ENCODE results near the gene ULBP1. TPM values are rescaled to one million over a fixed set of nuclear protein-coding genes. Genes with fewer than 3 reads are reported as not detected.
"Not testable (repeated sequence)": the region's sequence is repeated elsewhere in the genome, so short reads cannot be mapped to it uniquely, and the experiment has no call there.

ULBP1 gene
- total and polyA plus RNA-seq, 8 donors, result 0.02 to 1.3 (median 0.09) TPM; not detected in 3

GRCh38 chr6:149934249-149935156, 29.2 kb upstream of the ULBP1 start:
- FAIRE-seq, result peak; percentile 73
- Histone ChIP-seq H3K4me3 (no peak overlapping the region), H3K27me3 (peaks cover 0 to 32% (median 7%) of the 10 kb centered on the region in 4 donors), H3K9me3 (no peaks in the 10 kb centered on the region), H3K4me1 (peaks cover 0 to 12% (median 9%) of the 10 kb centered on the region in 3 donors), H3K36me3 (no peaks in the 10 kb centered on the region), H3K27ac (no peak overlapping the region)
- peak; percentile 73 to 83 (median 82) for ATAC-seq
- DNase-seq, result peak in 2 of 6 donors; percentile 46 to 72
- intact Hi-C loops (cut with DNase I), result loop anchor here in 1 of 3 donors (5.0 kb wide), 1 partner anchor 73 kb away; no protein-coding TSS in a partner anchor
- 22 to 25% methylated on average over 11 of the region's 11 CpGs for WGBS, 2 donors
- TF ChIP-seq, protein P1, sequence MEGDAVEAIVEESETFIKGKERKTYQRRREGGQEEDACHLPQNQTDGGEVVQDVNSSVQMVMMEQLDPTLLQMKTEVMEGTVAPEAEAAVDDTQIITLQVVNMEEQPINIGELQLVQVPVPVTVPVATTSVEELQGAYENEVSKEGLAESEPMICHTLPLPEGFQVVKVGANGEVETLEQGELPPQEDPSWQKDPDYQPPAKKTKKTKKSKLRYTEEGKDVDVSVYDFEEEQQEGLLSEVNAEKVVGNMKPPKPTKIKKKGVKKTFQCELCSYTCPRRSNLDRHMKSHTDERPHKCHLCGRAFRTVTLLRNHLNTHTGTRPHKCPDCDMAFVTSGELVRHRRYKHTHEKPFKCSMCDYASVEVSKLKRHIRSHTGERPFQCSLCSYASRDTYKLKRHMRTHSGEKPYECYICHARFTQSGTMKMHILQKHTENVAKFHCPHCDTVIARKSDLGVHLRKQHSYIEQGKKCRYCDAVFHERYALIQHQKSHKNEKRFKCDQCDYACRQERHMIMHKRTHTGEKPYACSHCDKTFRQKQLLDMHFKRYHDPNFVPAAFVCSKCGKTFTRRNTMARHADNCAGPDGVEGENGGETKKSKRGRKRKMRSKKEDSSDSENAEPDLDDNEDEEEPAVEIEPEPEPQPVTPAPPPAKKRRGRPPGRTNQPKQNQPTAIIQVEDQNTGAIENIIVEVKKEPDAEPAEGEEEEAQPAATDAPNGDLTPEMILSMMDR (IDR thresholded peaks at IDR 0.05), result peak; percentile 42 to 62 (median 61)

- Histone ChIP-seq H3K27ac (no peak overlapping the region), H3K36me3 (no peaks in the 10 kb centered on the region), H3K27me3 (peaks cover 0 to 37% (median 7%) of the 10 kb centered on the region in 4 donors), H3K4me1 (peaks cover 0 to 12% (median 9%) of the 10 kb centered on the region in 3 donors), H3K4me3 (no peak overlapping the region), H3K9me3 (no peaks in the 10 kb centered on the region)
- TF ChIP-seq, protein P1 (IDR thresholded peaks at IDR 0.05), result no peak
- FAIRE-seq (no peak), ATAC-seq (no peak), DNase-seq (no peak)
- intact Hi-C loops (cut with DNase I), result loop anchor here in 1 of 3 donors (5.0 kb wide), 1 partner anchor 72 kb away; no protein-coding TSS in a partner anchor
- WGBS, 2 donors, result 38 to 45% methylated on average over 4 of the region's 4 CpGs
These were observed 28.5 kb upstream of the ULBP1 start for GRCh38 chr6:149935246-149935645.

DNA sequence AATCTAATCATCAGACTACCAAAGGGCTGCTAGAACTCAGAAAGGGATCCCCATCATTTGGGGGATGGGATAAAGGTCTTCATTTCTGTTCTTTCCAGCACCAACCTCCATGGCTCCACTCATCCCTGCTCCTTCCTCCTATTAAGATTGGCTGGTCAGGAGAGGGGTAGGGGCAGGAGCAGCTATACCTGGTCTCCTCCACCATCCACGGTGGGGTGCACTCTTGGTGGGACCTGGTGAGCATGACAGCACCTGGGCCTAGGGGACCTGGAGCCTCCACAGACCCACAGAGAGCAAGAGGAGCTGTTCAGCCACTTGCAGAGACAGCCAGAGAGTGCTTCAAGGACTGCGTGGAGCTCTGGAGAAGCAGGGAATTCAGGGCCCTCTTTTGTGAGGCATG, 28.1 kb upstream of the ULBP1 start:
- H3K36me3 ChIP-seq, result no peaks in the 10 kb centered on the region
- TF ChIP-seq, protein P1 (IDR thresholded peaks at IDR 0.05), result no peak
- no peak overlapping the region for H3K27ac ChIP-seq
- H3K9me3 ChIP-seq, result no peaks in the 10 kb centered on the region
- peaks cover 0 to 37% (median 9%) of the 10 kb centered on the region in 4 donors for H3K27me3 ChIP-seq
- DNase-seq, result peak in 1 of 6 donors; percentile 27
- no peak overlapping the region for H3K4me3 ChIP-seq
- H3K4me1 ChIP-seq, result peaks cover 0 to 12% (median 9%) of the 10 kb centered on the region in 3 donors
- intact Hi-C loops (cut with DNase I), result loop anchor here in 1 of 3 donors (5.0 kb wide), 1 partner anchor 72 kb away; no protein-coding TSS in a partner anchor
- no peak for ATAC-seq
- no peak for FAIRE-seq
- WGBS, 2 donors, result 41 to 51% methylated on average over 2 of the region's 2 CpGs

GRCh38 chr6:149936743-149937142, 27.0 kb upstream of the ULBP1 start:
- Histone ChIP-seq H3K27me3 (peaks cover 0 to 37% (median 9%) of the 10 kb centered on the region in 4 donors), H3K4me3 (no peak overlapping the region), H3K36me3 (no peaks in the 10 kb centered on the region), H3K27ac (no peak overlapping the region), H3K4me1 (peaks cover 0 to 12% (median 9%) of the 10 kb centered on the region in 3 donors), H3K9me3 (no peaks in the 10 kb centered on the region)
- FAIRE-seq (no peak), ATAC-seq (no peak), DNase-seq (no peak)
- intact Hi-C loops (cut with DNase I), result loop anchor here in 1 of 3 donors (5.0 kb wide), 1 partner anchor 71 kb away; no protein-coding TSS in a partner anchor
- WGBS, 2 donors, result 40 to 47% methylated on average over 2 of the region's 2 CpGs
- TF ChIP-seq, protein P1 (IDR thresholded peaks at IDR 0.05), result no peak

GRCh38 chr6:149938013-149938570, 25.7 kb upstream of the ULBP1 start:
- DNase-seq, H3K9me3 ChIP-seq, H3K36me3 ChIP-seq, H3K27ac ChIP-seq, FAIRE-seq: not testable (repeated sequence)
- Histone ChIP-seq H3K4me1 (peaks cover 0 to 12% (median 9%) of the 10 kb centered on the region in 3 donors), H3K27me3 (peaks cover 0 to 37% (median 9%) of the 10 kb centered on the region in 4 donors), H3K4me3 (peak overlapping the region in 3 of 4 donors; percentile 36 to 58 (median 44))
- intact Hi-C loops (cut with DNase I), result loop anchor here in 1 of 3 donors (5.0 kb wide), 1 partner anchor 69 kb away; no protein-coding TSS in a partner anchor
- WGBS, 2 donors, result 1 to 3% methylated on average over 15 of the region's 20 CpGs
- peak in 3 of 4 donors; percentile 32 to 64 (median 37) for ATAC-seq
